Esophagus squamous epithelium (tissue), 5 donors: ENCODE measurements around the gene ZAP70. TPM values are rescaled to one million over a fixed set of nuclear protein-coding genes. Genes with fewer than 3 reads are reported as not detected.
A peak's percentile ranks its signal among the peaks of the same experiment; 100 is the strongest.

Source experiments
- DNase-seq: peaks from one replicate; lab custom pipeline; 2025; lab: John Stamatoyannopoulos, UW
- H3K27ac ChIP-seq, 4 donors: fragments of 200-600 bp; sonication (generic); one replicate each; pipeline ENCODE4 v1.5.1; 2016 to 2019; ENCODE audit warnings: mild to moderate bottlenecking in 1 of 4
- H3K27me3 ChIP-seq, 4 donors: fragments of 200-600 bp; sonication (generic); 1 replicate in 3 of 4; 2 replicates in 1 of 4; pipeline versions ENCODE4 v1.5.1 to v1.6.0; 2017 to 2021; ENCODE audit warnings: antibody characterized with exemption in 1 of 4
- H3K36me3 ChIP-seq, 3 donors: fragments of 200-600 bp; sonication (generic); one replicate each; pipeline ENCODE4 v1.5.1; 2016 to 2019
- H3K4me1 ChIP-seq, 3 donors: fragments of 200-600 bp; sonication (generic); one replicate each; pipeline ENCODE4 v1.5.1; 2017 to 2019
- H3K4me3 ChIP-seq, 4 donors: fragments of 200-600 bp; sonication (generic); 1 replicate in 3 of 4; 2 replicates in 1 of 4; pipeline ENCODE4 v1.5.1; 2016 to 2019; ENCODE audit warnings: mild to moderate bottlenecking in 2 of 4, moderate library complexity in 1 of 4
- H3K9me3 ChIP-seq, 3 donors: fragments of 200-600 bp; sonication (generic); one replicate each; pipeline ENCODE4 v1.5.1; 2016 to 2019
- CTCF ChIP-seq, 6 experiments: fragments of 450-650 bp in 4 of 6; fragments of 200-600 bp in 2 of 6; sonication (generic) in 2 of 6; IDR thresholded peaks; one replicate each; pipeline ENCODE4 v1.5.1; 2016 to 2019; ENCODE audit warnings: antibody characterized with exemption in 6 of 6, mild to moderate bottlenecking in 4 of 6, moderate library complexity in 4 of 6
- POLR2A ChIP-seq, 4 donors: fragments of 450-650 bp; IDR thresholded peaks; one replicate each; pipeline ENCODE4 v1.6.1; 2017; ENCODE audit warnings: antibody characterized with exemption in 4 of 4, mild to moderate bottlenecking in 4 of 4, moderate library complexity in 3 of 4
- WGBS, 2 donors: methylation state at CpG; one replicate each; pipeline ENCODE4 v1.1.5; 2018; 5-methylcytosine and 5-hydroxymethylcytosine counted together
- intact Hi-C: fragments of 100-400 bp; cut with DNase I; formaldehyde crosslinking; loops from one replicate; pipeline ENCODE4 v1.15.0; 2022
- total RNA-seq, 4 donors: library from RNA; depleted of rRNA; stranded (reverse); fragments of >200 nt; gene quantifications; one replicate each; pipeline ENCODE4 v1.1.0, GENCODE V29; 2016
- donor health status: DM: yes; HTN: yes; CAD: no.

The ZAP70 gene
- total RNA-seq, 4 donors from 2014 or later: 2.2 to 7.8 (median 3.3) TPM

DNA sequence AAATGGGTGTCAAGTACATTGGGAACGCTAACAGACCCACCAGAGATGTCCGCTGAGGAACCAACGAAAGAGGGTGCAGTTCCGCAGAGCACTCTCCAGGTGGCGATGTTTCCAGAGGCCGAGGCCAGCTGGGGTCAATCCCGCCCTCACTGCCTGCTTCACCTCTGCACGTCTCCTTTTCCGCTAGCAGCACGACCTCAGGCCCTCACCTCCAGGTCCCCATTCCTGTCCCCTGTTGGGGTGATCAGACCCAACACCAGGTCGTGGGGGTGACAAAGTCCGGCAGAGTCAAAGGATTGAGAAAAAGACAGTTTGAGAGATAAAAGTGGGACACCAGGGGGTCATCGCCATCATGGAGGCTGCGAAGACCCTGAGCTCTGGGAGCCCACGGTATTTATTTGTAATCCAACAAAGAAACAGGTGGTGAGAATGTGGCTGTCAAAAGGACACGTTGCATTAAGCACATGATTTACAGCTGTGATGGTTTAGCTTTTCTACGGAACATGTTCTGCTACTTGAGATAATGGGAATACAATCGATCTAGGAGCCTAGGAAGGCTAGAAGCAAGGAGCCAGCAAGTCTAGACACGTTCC is 27.3 kb downstream of the ZAP70 start:
- 28 to 30% methylated on average over 16 to 18 of the region's 19 CpGs for WGBS, 2 donors
- peaks cover 4 to 22% (median 7%) of the 10 kb centered on the region in 3 donors for H3K4me1 ChIP-seq
- H3K27me3 ChIP-seq: no peaks in the 10 kb centered on the region
- no peak for DNase-seq
- peaks cover 0 to 10% (median 0%) of the 10 kb centered on the region in 3 donors for H3K36me3 ChIP-seq
- peak; percentile 40 to 71 (median 66) for TF ChIP-seq CTCF (IDR thresholded peaks at IDR 0.05)
- TF ChIP-seq POLR2A (IDR thresholded peaks at IDR 0.05): no peak
- H3K27ac ChIP-seq: no peak overlapping the region
- intact Hi-C loops: no loop called here
- H3K9me3 ChIP-seq: no peaks in the 10 kb centered on the region
- H3K4me3 ChIP-seq: no peak overlapping the region

GRCh38 chr2:97741251-97741650 is 27.9 kb downstream of the ZAP70 start:
- no peak overlapping the region for H3K4me3 ChIP-seq
- TF ChIP-seq POLR2A (IDR thresholded peaks at IDR 0.05): no peak
- no peak for TF ChIP-seq CTCF (IDR thresholded peaks at IDR 0.05)
- no peaks in the 10 kb centered on the region for H3K9me3 ChIP-seq
- peaks cover 4 to 28% (median 7%) of the 10 kb centered on the region in 3 donors for H3K4me1 ChIP-seq
- 89 to 92% methylated on average over 8 to 11 of the region's 20 CpGs for WGBS, 2 donors
- no peaks in the 10 kb centered on the region for H3K27me3 ChIP-seq
- no peak for DNase-seq
- H3K27ac ChIP-seq: no peak overlapping the region
- peaks cover 0 to 10% (median 0%) of the 10 kb centered on the region in 3 donors for H3K36me3 ChIP-seq
- intact Hi-C loops: no loop called here

DNA sequence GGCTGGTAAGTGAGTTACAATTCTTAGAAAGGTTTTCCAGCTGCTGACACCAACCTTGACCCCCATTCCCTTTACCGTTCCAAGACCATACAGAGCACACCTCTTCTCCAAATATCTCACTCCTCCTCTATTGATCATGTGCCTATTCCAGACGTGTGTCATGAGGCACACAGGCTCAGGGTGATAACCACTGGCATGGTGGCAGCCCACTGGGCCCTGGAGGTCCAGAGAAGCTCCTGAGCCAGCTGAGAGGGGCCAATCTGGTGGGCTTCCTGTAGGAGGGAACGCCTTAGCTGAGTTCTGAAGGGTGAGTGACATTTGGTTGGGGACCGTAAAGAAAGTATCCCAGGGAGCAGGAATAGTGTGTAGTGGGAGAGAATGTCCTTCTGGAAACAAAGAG is 28.3 kb downstream of the ZAP70 start:
- TF ChIP-seq POLR2A (IDR thresholded peaks at IDR 0.05) (no peak), CTCF (IDR thresholded peaks at IDR 0.05) (no peak)
- Histone ChIP-seq H3K4me1 (peaks cover 4 to 31% (median 7%) of the 10 kb centered on the region in 3 donors), H3K36me3 (peaks cover 0 to 10% (median 0%) of the 10 kb centered on the region in 3 donors), H3K4me3 (no peak overlapping the region), H3K27me3 (no peaks in the 10 kb centered on the region), H3K27ac (no peak overlapping the region), H3K9me3 (no peaks in the 10 kb centered on the region)
- no peak for DNase-seq
- WGBS, 2 donors: 78 to 89% methylated on average over 4 of the region's 4 CpGs
- intact Hi-C loops: no loop called here

- Histone ChIP-seq H3K9me3 (no peaks in the 10 kb centered on the region), H3K27ac (no peak overlapping the region), H3K4me1 (peaks cover 4 to 38% (median 7%) of the 10 kb centered on the region in 3 donors), H3K4me3 (no peak overlapping the region), H3K27me3 (no peaks in the 10 kb centered on the region), H3K36me3 (peaks cover 0 to 10% (median 0%) of the 10 kb centered on the region in 3 donors)
- intact Hi-C loops: no loop called here
- DNase-seq: no peak
- 43 to 45% methylated on average over 3 to 4 of the region's 4 CpGs for WGBS, 2 donors
- TF ChIP-seq POLR2A (IDR thresholded peaks at IDR 0.05): no peak
Observed at GRCh38 chr2:97742381-97742847, 29.0 kb downstream of the ZAP70 start.

DNA sequence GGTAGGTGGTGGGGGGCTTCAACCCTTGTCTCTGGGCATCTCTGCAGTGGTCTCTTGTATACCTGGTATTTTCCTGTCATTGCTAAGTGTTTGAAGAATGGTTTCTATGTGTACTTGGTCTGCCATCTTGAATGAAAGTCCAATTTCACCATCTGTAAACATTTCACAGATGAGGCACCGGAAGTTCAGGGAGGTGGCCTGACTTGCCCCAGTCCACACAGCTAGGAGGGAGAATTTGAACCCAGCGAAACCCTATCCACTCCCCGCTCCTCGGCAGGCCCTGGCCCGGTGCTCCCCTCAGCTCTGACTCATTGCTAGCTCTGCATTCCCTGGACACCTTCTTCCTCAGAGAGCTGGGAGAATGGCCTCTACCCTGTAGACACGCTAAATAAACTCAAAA is 30.5 kb downstream of the ZAP70 start:
- no peak for DNase-seq
- Histone ChIP-seq H3K9me3 (no peaks in the 10 kb centered on the region), H3K27ac (no peak overlapping the region), H3K36me3 (peaks cover 0 to 10% (median 0%) of the 10 kb centered on the region in 3 donors), H3K4me1 (peaks cover 4 to 46% (median 7%) of the 10 kb centered on the region in 3 donors), H3K27me3 (no peaks in the 10 kb centered on the region), H3K4me3 (no peak overlapping the region)
- TF ChIP-seq CTCF (IDR thresholded peaks at IDR 0.05) (no peak), POLR2A (IDR thresholded peaks at IDR 0.05) (no peak)
- WGBS, 2 donors: 90 to 92% methylated on average over 2 to 6 of the region's 6 CpGs
- intact Hi-C loops: no loop called here
